RWPE2 (cell line): ENCODE measurements around the gene AKAP10.

ENCODE experiments used
- ATAC-seq: fragments of 200-7000 bp; cut with Tn5 transposase; 3 replicates; pipeline ENCODE4 v1.9.1; 2021; ENCODE audit warnings: low read depth
- DNase-seq: peaks from one replicate; pipeline ENCODE4 v3.0.0-alpha.2; 2020; ENCODE audit warnings: low spot score
- H3K27ac ChIP-seq: fragments of 450-650 bp; 2 replicates; pipeline ENCODE4 v1.5.1; 2017; ENCODE audit warnings: mild to moderate bottlenecking; ENCODE audit not compliant: poor library complexity, severe bottlenecking
- H3K27me3 ChIP-seq: fragments of 250-450 bp; sonication (Bioruptor Pico); 2 replicates; pipeline ENCODE4 v1.5.1; 2021; ENCODE audit warnings: mild to moderate bottlenecking, moderate library complexity; ENCODE audit not compliant: insufficient read depth, poor library complexity, severe bottlenecking
- H3K36me3 ChIP-seq: fragments of 250-450 bp; sonication (Bioruptor Pico); 2 replicates; pipeline ENCODE4 v1.5.1; 2020; ENCODE audit warnings: low read depth, mild to moderate bottlenecking, moderate library complexity
- H3K4me1 ChIP-seq: fragments of 250-450 bp; sonication (Bioruptor Pico); 2 replicates; pipeline ENCODE4 v1.5.1; 2021; ENCODE audit warnings: mild to moderate bottlenecking, moderate library complexity; ENCODE audit not compliant: insufficient read depth, poor library complexity, severe bottlenecking
- H3K4me3 ChIP-seq: fragments of 250-450 bp; sonication (Bioruptor Pico); 2 replicates; pipeline ENCODE4 v1.5.1; 2021; ENCODE audit warnings: mild to moderate bottlenecking, moderate library complexity; ENCODE audit not compliant: severe bottlenecking
- H3K9me3 ChIP-seq: fragments of 250-450 bp; sonication (Bioruptor Pico); 2 replicates; pipeline ENCODE4 v1.5.1; 2021; ENCODE audit warnings: mild to moderate bottlenecking, moderate library complexity; ENCODE audit not compliant: severe bottlenecking
- CTCF ChIP-seq: fragments of 450-650 bp; IDR thresholded peaks from one replicate; pipeline ENCODE4 v1.5.1; 2017; ENCODE audit warnings: mild to moderate bottlenecking, moderate library complexity; ENCODE audit not compliant: poor library complexity, severe bottlenecking

AKAP10 gene

GRCh38 chr17:19880393-19880792 lies 97.2 kb downstream of the AKAP10 start:
- Histone ChIP-seq H3K4me1 (no peaks in the 10 kb centered on the region), H3K27ac (no peak overlapping the region)
- ATAC-seq, result no peak

GRCh38 chr17:19877364-19877945 lies 100.2 kb downstream of the AKAP10 start:
- no peak for TF ChIP-seq CTCF
- H3K27me3 ChIP-seq, result no peaks in the 10 kb centered on the region
- no peaks in the 10 kb centered on the region for H3K4me1 ChIP-seq
- ATAC-seq (no peak), DNase-seq (no peak)
- no peak overlapping the region for H3K4me3 ChIP-seq
- no peaks in the 10 kb centered on the region for H3K36me3 ChIP-seq
- no peak overlapping the region for H3K27ac ChIP-seq
- no peaks in the 10 kb centered on the region for H3K9me3 ChIP-seq

More at GRCh38 chr17:19880393-19880792, 97.2 kb downstream of the AKAP10 start:
- Histone ChIP-seq H3K9me3 (no peaks in the 10 kb centered on the region), H3K27me3 (no peaks in the 10 kb centered on the region), H3K4me3 (no peak overlapping the region), H3K36me3 (no peaks in the 10 kb centered on the region)
- DNase-seq, result no peak
- no peak for TF ChIP-seq CTCF

- Histone ChIP-seq H3K4me1 (no peaks in the 10 kb centered on the region), H3K9me3 (no peaks in the 10 kb centered on the region), H3K36me3 (no peaks in the 10 kb centered on the region), H3K27me3 (no peaks in the 10 kb centered on the region), H3K27ac (no peak overlapping the region), H3K4me3 (no peak overlapping the region)
- no peak for TF ChIP-seq CTCF
- DNase-seq, result no peak
- no peak for ATAC-seq
These were observed 101.0 kb downstream of the AKAP10 start for GRCh38 chr17:19876529-19877161.

GRCh38 chr17:19874256-19874655 lies 103.4 kb downstream of the AKAP10 start:
- DNase-seq (no peak), ATAC-seq (no peak)
- Histone ChIP-seq H3K4me1 (no peaks in the 10 kb centered on the region), H3K4me3 (no peak overlapping the region), H3K9me3 (no peaks in the 10 kb centered on the region), H3K36me3 (no peaks in the 10 kb centered on the region), H3K27ac (no peak overlapping the region), H3K27me3 (no peaks in the 10 kb centered on the region)
- no peak for TF ChIP-seq CTCF

GRCh38 chr17:19873346-19873745 lies 104.3 kb downstream of the AKAP10 start:
- H3K36me3 ChIP-seq, result no peaks in the 10 kb centered on the region
- H3K4me1 ChIP-seq, result no peaks in the 10 kb centered on the region
- H3K9me3 ChIP-seq, result no peaks in the 10 kb centered on the region
- no peak overlapping the region for H3K4me3 ChIP-seq
- no peaks in the 10 kb centered on the region for H3K27me3 ChIP-seq
- ATAC-seq (no peak), DNase-seq (no peak)
- no peak for TF ChIP-seq CTCF
- no peak overlapping the region for H3K27ac ChIP-seq
